Measurements from ENCODE around the gene MYO1C.
"Not testable (repeated sequence)": the region's sequence is repeated elsewhere in the genome, so short reads cannot be mapped to it uniquely, and the experiment has no call there.

MYO1C gene

DNA sequence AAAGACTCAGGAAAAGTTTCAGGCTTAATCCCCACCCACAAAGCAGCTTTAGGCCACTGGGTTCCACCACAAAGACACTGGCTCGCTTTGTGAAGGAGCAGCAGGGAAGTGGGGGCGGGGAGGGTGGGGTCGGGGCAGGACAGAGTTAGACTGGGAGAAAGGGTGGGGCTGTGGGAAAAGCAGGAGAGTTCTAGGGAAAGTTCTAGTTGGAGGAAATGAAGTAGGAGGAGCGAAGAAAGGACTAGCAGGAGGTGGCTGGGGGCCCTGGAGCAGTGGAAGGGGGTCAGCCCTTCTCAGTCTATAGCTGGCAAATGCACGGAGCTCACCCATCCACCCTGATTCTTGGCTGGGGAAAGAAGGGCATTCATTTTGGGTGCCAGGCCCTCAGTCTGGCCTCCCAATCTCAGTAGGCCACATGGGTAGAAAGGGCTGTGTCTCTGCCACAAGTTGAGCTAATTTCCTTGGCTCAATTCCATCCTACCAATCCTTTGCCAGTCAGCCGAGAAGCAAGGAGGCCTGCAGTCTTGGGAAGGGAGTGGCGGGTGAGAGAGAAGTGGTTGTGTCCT is 19.4 kb upstream of the MYO1C start:
- Histone ChIP-seq H3K36me3 (ENCODE audit: insufficient read depth, low read length) (peaks cover 16% of the 10 kb centered on the region; the same call in 1 of the 2 replicates), H2AFZ (ENCODE audit: low read length) (no peak overlapping the region), H3K4me2 (ENCODE audit: low read length) (no peak overlapping the region), H3K9ac (ENCODE audit: low read length) (no peak overlapping the region), H3K9me3 (ENCODE audit: low read length) (no peaks in the 10 kb centered on the region), H3K27ac (ENCODE audit: low read depth, low read length, poor library complexity, severe bottlenecking) (no peak overlapping the region), H3K9me2 (ENCODE audit: low read depth, low read length) (no peaks in the 10 kb centered on the region), H3K79me2 (ENCODE audit: insufficient read depth, low read length) (no peaks in the 10 kb centered on the region), H3K27me3 (ENCODE audit: insufficient read depth, low read length) (no peaks in the 10 kb centered on the region), H3F3A (ENCODE audit: insufficient read depth, low read length) (no peaks in the 10 kb centered on the region), H3K4me3 (ENCODE audit: low read depth, low read length, poor library complexity, severe bottlenecking) (no peak overlapping the region), H4K20me1 (ENCODE audit: insufficient read depth, low read length) (no peaks in the 10 kb centered on the region), H3K4me1 (ENCODE audit: insufficient read depth, low read length, severe bottlenecking) (peaks cover 10% of the 10 kb centered on the region)
- TF ChIP-seq, protein P1, sequence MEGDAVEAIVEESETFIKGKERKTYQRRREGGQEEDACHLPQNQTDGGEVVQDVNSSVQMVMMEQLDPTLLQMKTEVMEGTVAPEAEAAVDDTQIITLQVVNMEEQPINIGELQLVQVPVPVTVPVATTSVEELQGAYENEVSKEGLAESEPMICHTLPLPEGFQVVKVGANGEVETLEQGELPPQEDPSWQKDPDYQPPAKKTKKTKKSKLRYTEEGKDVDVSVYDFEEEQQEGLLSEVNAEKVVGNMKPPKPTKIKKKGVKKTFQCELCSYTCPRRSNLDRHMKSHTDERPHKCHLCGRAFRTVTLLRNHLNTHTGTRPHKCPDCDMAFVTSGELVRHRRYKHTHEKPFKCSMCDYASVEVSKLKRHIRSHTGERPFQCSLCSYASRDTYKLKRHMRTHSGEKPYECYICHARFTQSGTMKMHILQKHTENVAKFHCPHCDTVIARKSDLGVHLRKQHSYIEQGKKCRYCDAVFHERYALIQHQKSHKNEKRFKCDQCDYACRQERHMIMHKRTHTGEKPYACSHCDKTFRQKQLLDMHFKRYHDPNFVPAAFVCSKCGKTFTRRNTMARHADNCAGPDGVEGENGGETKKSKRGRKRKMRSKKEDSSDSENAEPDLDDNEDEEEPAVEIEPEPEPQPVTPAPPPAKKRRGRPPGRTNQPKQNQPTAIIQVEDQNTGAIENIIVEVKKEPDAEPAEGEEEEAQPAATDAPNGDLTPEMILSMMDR (IDR thresholded peaks at IDR 0.05; ENCODE audit: low read length), result no peak
- TF ChIP-seq EZH2 (IDR thresholded peaks at IDR 0.05; ENCODE audit: borderline replicate concordance, low read length), result no peak

DNA sequence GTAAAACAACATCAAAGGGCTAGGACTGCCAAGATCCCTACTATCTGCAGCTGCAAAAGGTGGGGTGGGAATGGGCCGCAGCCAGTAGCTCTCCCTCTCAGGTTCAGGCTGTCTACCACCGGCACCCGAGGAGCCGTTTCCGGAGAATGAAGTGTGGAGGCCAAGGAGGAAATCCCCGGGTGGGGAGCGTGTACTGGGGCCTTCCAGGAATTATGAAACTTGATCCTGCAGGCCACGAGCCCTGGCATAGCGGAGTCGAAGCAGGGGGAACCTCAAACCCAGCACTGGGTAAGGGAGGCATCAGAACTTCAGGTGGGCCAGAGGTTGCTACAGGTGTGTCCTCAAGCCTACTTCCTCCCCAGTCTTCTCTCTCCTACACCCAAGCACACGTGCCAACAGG is 18.8 kb upstream of the MYO1C start:
- peaks cover 10% of the 10 kb centered on the region for H3K4me1 ChIP-seq (ENCODE audit: insufficient read depth, low read length, severe bottlenecking)
- no peak overlapping the region for H3K4me2 ChIP-seq (ENCODE audit: low read length)
- H3K9ac ChIP-seq (ENCODE audit: low read length), result no peak overlapping the region
- no peak overlapping the region for H3K4me3 ChIP-seq (ENCODE audit: low read depth, low read length, poor library complexity, severe bottlenecking)
- no peak overlapping the region for H3K27ac ChIP-seq (ENCODE audit: low read depth, low read length, poor library complexity, severe bottlenecking)
- no peaks in the 10 kb centered on the region for H3K9me3 ChIP-seq (ENCODE audit: low read length)
- H4K20me1 ChIP-seq (ENCODE audit: insufficient read depth, low read length), result no peaks in the 10 kb centered on the region
- TF ChIP-seq EZH2 (IDR thresholded peaks at IDR 0.05; ENCODE audit: borderline replicate concordance, low read length), result no peak
- TF ChIP-seq, protein P1 (IDR thresholded peaks at IDR 0.05; ENCODE audit: low read length), result no peak
- H3K36me3 ChIP-seq (ENCODE audit: insufficient read depth, low read length), result peaks cover 21% of the 10 kb centered on the region; the same call in 1 of the 2 replicates
- H3K27me3 ChIP-seq (ENCODE audit: insufficient read depth, low read length), result no peaks in the 10 kb centered on the region
- no peaks in the 10 kb centered on the region for H3F3A ChIP-seq (ENCODE audit: insufficient read depth, low read length)
- no peak overlapping the region for H2AFZ ChIP-seq (ENCODE audit: low read length)
- no peaks in the 10 kb centered on the region for H3K9me2 ChIP-seq (ENCODE audit: low read depth, low read length)
- no peaks in the 10 kb centered on the region for H3K79me2 ChIP-seq (ENCODE audit: insufficient read depth, low read length)

DNA sequence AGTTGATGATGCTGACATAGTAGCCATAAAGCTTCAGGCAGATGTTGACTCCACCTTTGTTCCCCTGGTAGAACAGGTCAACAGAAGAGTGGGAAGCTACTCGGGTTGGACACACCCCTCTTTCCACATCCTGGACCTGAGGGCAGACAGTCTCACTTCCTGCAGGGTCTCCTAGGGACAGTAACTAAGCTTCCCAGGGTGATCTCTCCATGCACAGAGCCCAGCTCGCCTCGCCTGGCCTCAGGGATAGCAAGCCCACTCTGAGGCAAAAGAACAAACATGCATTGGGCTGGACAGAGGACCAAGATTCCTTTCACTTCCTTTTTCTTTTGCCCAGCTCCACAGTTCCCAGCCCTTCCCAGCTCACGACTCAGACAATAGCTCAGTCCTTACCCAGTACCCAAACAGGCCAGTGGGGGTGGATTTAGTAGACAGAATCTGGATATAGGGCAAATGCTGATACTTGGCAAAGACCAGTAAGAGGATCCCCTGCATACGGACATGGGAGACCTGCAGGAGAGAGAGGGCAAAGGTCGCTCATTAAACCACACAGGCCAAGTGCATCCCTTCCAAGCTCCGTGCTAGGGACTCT is 16.9 kb upstream of the MYO1C start:
- H3K36me3 ChIP-seq (ENCODE audit: insufficient read depth, low read length), result peaks cover 22% of the 10 kb centered on the region; the same call in 1 of the 2 replicates
- H3K79me2 ChIP-seq (ENCODE audit: insufficient read depth, low read length), result no peaks in the 10 kb centered on the region
- H3K9me3 ChIP-seq (ENCODE audit: low read length), result no peaks in the 10 kb centered on the region
- no peak overlapping the region for H3K4me3 ChIP-seq (ENCODE audit: low read depth, low read length, poor library complexity, severe bottlenecking)
- H3K4me1 ChIP-seq (ENCODE audit: insufficient read depth, low read length, severe bottlenecking), result no peaks in the 10 kb centered on the region
- no peaks in the 10 kb centered on the region for H3K9me2 ChIP-seq (ENCODE audit: low read depth, low read length)
- H3F3A ChIP-seq (ENCODE audit: insufficient read depth, low read length), result no peaks in the 10 kb centered on the region
- no peak overlapping the region for H2AFZ ChIP-seq (ENCODE audit: low read length)
- no peaks in the 10 kb centered on the region for H4K20me1 ChIP-seq (ENCODE audit: insufficient read depth, low read length)
- no peak overlapping the region for H3K4me2 ChIP-seq (ENCODE audit: low read length)
- H3K27ac ChIP-seq (ENCODE audit: low read depth, low read length, poor library complexity, severe bottlenecking), result no peak overlapping the region
- TF ChIP-seq EZH2 (IDR thresholded peaks at IDR 0.05; ENCODE audit: borderline replicate concordance, low read length), result no peak
- TF ChIP-seq, protein P1 (IDR thresholded peaks at IDR 0.05; ENCODE audit: low read length), result no peak
- no peaks in the 10 kb centered on the region for H3K27me3 ChIP-seq (ENCODE audit: insufficient read depth, low read length)
- H3K9ac ChIP-seq (ENCODE audit: low read length), result no peak overlapping the region

DNA sequence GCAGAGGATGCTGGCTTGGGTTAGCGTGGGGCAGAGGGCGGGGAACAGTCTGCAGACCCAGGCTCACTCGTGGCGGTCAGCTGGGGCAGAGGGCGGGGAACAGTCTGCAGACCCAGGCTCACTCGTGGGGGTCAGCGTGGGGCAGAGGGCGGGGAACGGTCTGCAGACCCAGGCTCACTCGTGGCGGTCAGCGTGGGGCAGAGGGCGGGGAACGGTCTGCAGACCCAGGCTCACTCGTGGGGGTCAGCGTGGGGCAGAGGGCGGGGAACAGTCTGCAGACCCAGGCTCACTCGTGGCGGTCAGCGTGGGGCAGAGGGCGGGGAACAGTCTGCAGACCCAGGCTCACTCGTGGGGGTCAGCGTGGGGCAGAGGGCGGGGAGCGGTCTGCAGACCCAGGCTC is 16.2 kb upstream of the MYO1C start:
- H3K27me3 ChIP-seq (ENCODE audit: insufficient read depth, low read length); H3K9me2 ChIP-seq (ENCODE audit: low read depth, low read length); H3K4me1 ChIP-seq (ENCODE audit: insufficient read depth, low read length, severe bottlenecking); H3K79me2 ChIP-seq (ENCODE audit: insufficient read depth, low read length); H3K27ac ChIP-seq (ENCODE audit: low read depth, low read length, poor library complexity, severe bottlenecking); H3K4me2 ChIP-seq (ENCODE audit: low read length); H3K4me3 ChIP-seq (ENCODE audit: low read depth, low read length, poor library complexity, severe bottlenecking); H3K9ac ChIP-seq (ENCODE audit: low read length); H3F3A ChIP-seq (ENCODE audit: insufficient read depth, low read length); H4K20me1 ChIP-seq (ENCODE audit: insufficient read depth, low read length); H3K9me3 ChIP-seq (ENCODE audit: low read length); H2AFZ ChIP-seq (ENCODE audit: low read length): not testable (repeated sequence)
- peaks cover 22% of the 10 kb centered on the region; the same call in 1 of the 2 replicates for H3K36me3 ChIP-seq (ENCODE audit: insufficient read depth, low read length)
